ENCODE results near the gene MUC22. TPM values are rescaled to one million over a fixed set of nuclear protein-coding genes. Genes with fewer than 3 reads are reported as not detected.
"Not testable (repeated sequence)": the region's sequence is repeated elsewhere in the genome, so short reads cannot be mapped to it uniquely, and the experiment has no call there.

MUC22 gene
- total and polyA plus RNA-seq, 10 of the 15 experiments (the other 5 are each of a cell fraction or from before 2014, with no cell fraction given): under 0.01 to 0.09 (median 0.04) TPM; not detected in 4

DNA sequence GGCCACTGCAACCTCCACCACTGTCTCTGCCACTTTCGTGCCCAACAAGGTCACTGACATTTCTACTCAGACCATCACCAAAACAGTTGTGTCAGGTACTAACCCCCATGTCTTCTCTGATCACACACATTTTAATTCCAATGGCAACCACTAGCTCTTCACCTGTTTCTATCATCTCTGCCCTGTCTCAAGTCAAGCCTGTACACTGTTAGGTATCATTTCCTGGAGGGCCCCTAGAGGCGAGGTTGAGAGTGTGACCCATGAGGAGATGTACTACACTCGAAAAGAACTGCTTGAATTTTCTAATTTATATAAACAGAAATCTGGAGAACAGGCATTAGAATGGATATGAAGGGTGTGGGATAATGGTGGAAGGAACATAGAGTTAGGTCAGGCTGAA lies 44.1 kb upstream of the MUC22 start:
- 10% methylated on average over 3 of the region's 3 CpGs for WGBS (ENCODE audit: insufficient coverage, insufficient replicate concordance, low lambda C conversion rate, missing lambda C conversion rate)
- no TSS peak for BruUV-seq (replicated peaks)
- intact Hi-C loops (cut with micrococcal nuclease; ENCODE audit: unreplicated experiment): no loop called here
- H3K79me2 ChIP-seq (ENCODE audit: control insufficient read depth, insufficient read depth, low read length): no peaks in the 10 kb centered on the region
- H3K27ac ChIP-seq (ENCODE audit: control insufficient read depth, insufficient read depth): no peak overlapping the region
- peak; percentile 31; the same call in 1 of the 3 replicates for ATAC-seq
- no peaks in the 10 kb centered on the region for H3K27me3 ChIP-seq (replicated peaks in 1 of 2; ENCODE audit: control insufficient read depth in 2 of 2, insufficient read depth in 2 of 2, low read length in 1 of 2)
- no peaks in the 10 kb centered on the region for H4K20me1 ChIP-seq (ENCODE audit: control insufficient read depth, insufficient read depth)
- SMC1A ChIA-PET (ENCODE audit: uncharacterized antibody, unreplicated experiment): interaction anchor here (0.6 kb wide), 1 partner anchor 466 kb away, joined by 3 read pairs; no protein-coding TSS in a partner anchor
- RAD21 ChIA-PET (ENCODE audit: unreplicated experiment): no interaction called here
- CTCF ChIA-PET: no interaction called here
- H3K36me3 ChIP-seq (ENCODE audit: control insufficient read depth in 2 of 2, insufficient read depth in 2 of 2, low read length in 1 of 2): no peaks in the 10 kb centered on the region
- TF ChIP-seq NFIC (IDR thresholded peaks at IDR 0.05; ENCODE audit: low read depth, low read length): no peak
- TF ChIP-seq, protein P1, sequence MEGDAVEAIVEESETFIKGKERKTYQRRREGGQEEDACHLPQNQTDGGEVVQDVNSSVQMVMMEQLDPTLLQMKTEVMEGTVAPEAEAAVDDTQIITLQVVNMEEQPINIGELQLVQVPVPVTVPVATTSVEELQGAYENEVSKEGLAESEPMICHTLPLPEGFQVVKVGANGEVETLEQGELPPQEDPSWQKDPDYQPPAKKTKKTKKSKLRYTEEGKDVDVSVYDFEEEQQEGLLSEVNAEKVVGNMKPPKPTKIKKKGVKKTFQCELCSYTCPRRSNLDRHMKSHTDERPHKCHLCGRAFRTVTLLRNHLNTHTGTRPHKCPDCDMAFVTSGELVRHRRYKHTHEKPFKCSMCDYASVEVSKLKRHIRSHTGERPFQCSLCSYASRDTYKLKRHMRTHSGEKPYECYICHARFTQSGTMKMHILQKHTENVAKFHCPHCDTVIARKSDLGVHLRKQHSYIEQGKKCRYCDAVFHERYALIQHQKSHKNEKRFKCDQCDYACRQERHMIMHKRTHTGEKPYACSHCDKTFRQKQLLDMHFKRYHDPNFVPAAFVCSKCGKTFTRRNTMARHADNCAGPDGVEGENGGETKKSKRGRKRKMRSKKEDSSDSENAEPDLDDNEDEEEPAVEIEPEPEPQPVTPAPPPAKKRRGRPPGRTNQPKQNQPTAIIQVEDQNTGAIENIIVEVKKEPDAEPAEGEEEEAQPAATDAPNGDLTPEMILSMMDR (IDR thresholded peaks at IDR 0.05 in 2 of 3, conservative IDR thresholded peaks at IDR 0.05 in 1 of 3; ENCODE audit: control insufficient read depth in 2 of 3, extremely low read depth in 1 of 3, insufficient read depth in 1 of 3, low read depth in 3 of 3, low read length in 3 of 3): 0 out of 6 replicates have a peak, but pooled peaks of 1 of the 3 experiments have one; percentile 4
- FAIRE-seq: no peak
- H3K4me2 ChIP-seq (ENCODE audit: control insufficient read depth, insufficient read depth): no peak overlapping the region
- no peaks in the 10 kb centered on the region for H3K9me3 ChIP-seq (replicated peaks; ENCODE audit: control insufficient read depth, insufficient read depth, low read length)
- H3K9ac ChIP-seq (ENCODE audit: control insufficient read depth, insufficient read depth, low read length): no peak overlapping the region
- no peak overlapping the region for H2AFZ ChIP-seq (ENCODE audit: control insufficient read depth, low read depth, low read length)
- H3K4me3 ChIP-seq: no peak overlapping the region
- POLR2A ChIA-PET: no interaction called here
- no peaks in the 10 kb centered on the region for H3K4me1 ChIP-seq (ENCODE audit: control insufficient read depth, insufficient read depth, low read length)
- no peak for DNase-seq (ENCODE audit: low read depth, low spot score)
- in situ Hi-C loops (cut with MboI): no loop called here

DNA sequence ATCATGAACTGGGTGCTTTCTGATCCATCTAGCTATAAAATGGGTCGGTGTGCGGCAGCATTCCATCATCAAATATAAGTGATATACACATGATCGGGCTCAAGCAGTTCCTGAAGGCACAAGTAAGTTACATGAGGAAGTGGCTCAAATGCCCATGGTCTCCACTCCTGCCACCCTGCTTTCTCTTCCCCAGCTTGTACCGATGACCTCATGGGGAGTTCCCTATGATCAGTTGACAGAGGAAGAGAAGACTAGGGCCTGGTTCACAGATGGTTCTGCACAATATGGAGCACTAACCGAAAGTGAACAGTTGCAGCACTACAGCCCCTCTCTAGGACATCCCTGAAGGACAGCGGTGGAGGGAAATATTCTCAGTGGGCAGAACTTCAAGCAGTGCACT lies 41.1 kb upstream of the MUC22 start:
- H3K9me3 ChIP-seq (replicated peaks; ENCODE audit: control insufficient read depth, insufficient read depth, low read length); H3K9ac ChIP-seq (ENCODE audit: control insufficient read depth, insufficient read depth, low read length); DNase-seq (ENCODE audit: low read depth, low spot score); H3K4me3 ChIP-seq; POLR2A ChIA-PET; H3K36me3 ChIP-seq (ENCODE audit: control insufficient read depth in 2 of 2, insufficient read depth in 2 of 2, low read length in 1 of 2); FAIRE-seq; H3K27ac ChIP-seq (ENCODE audit: control insufficient read depth, insufficient read depth); H3K79me2 ChIP-seq (ENCODE audit: control insufficient read depth, insufficient read depth, low read length); ATAC-seq; RAD21 ChIA-PET (ENCODE audit: unreplicated experiment); H3K4me1 ChIP-seq (ENCODE audit: control insufficient read depth, insufficient read depth, low read length); in situ Hi-C loops (cut with MboI); BruUV-seq (replicated peaks); H3K4me2 ChIP-seq (ENCODE audit: control insufficient read depth, insufficient read depth); H3K27me3 ChIP-seq (replicated peaks in 1 of 2; ENCODE audit: control insufficient read depth in 2 of 2, insufficient read depth in 2 of 2, low read length in 1 of 2); H4K20me1 ChIP-seq (ENCODE audit: control insufficient read depth, insufficient read depth); H2AFZ ChIP-seq (ENCODE audit: control insufficient read depth, low read depth, low read length); intact Hi-C loops (cut with micrococcal nuclease; ENCODE audit: unreplicated experiment): not testable (repeated sequence)
- ChIA-PET CTCF (interaction anchor here (1.2 kb wide), 1 partner anchor 118 kb away, joined by 3 read pairs; no protein-coding TSS in a partner anchor), SMC1A (ENCODE audit: uncharacterized antibody, unreplicated experiment) (interaction anchor here (0.8 to 1.6 kb wide), 4 partner anchors 10 to 428 kb away, joined by 3 read pairs; no protein-coding TSS in a partner anchor)
- 38% methylated on average over 6 of the region's 6 CpGs for WGBS (ENCODE audit: insufficient coverage, insufficient replicate concordance, low lambda C conversion rate, missing lambda C conversion rate)
- peak; percentile 47; the same call in 1 of the 2 replicates for TF ChIP-seq SPI1 (IDR thresholded peaks at IDR 0.05; ENCODE audit: borderline replicate concordance, insufficient read depth, low read depth, low read length)
- peak; percentile 94 for TF ChIP-seq ATF7 (IDR thresholded peaks at IDR 0.05; ENCODE audit: low read depth)
- TF ChIP-seq, protein P2, sequence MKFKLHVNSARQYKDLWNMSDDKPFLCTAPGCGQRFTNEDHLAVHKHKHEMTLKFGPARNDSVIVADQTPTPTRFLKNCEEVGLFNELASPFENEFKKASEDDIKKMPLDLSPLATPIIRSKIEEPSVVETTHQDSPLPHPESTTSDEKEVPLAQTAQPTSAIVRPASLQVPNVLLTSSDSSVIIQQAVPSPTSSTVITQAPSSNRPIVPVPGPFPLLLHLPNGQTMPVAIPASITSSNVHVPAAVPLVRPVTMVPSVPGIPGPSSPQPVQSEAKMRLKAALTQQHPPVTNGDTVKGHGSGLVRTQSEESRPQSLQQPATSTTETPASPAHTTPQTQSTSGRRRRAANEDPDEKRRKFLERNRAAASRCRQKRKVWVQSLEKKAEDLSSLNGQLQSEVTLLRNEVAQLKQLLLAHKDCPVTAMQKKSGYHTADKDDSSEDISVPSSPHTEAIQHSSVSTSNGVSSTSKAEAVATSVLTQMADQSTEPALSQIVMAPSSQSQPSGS (IDR thresholded peaks at IDR 0.05; ENCODE audit: low read length): peak; percentile 54
- peak; percentile 55 for TF ChIP-seq JUNB (IDR thresholded peaks at IDR 0.05)

Data from GM12878 (cell line).